GM18868 (cell line): ENCODE results near the gene LPCAT3.
A peak's percentile ranks its signal among the peaks of the same experiment; 100 is the strongest.
"Not testable (repeated sequence)": the region's sequence is repeated elsewhere in the genome, so short reads cannot be mapped to it uniquely, and the experiment has no call there.

Experiments
- ATAC-seq: cut with Tn5 transposase; IDR thresholded peaks from one replicate; pipeline ENCODE4 v1.9.1; 2021; ENCODE audit warnings: mild to moderate bottlenecking, moderate library complexity; ENCODE audit not compliant: unreplicated experiment

LPCAT3 gene

DNA sequence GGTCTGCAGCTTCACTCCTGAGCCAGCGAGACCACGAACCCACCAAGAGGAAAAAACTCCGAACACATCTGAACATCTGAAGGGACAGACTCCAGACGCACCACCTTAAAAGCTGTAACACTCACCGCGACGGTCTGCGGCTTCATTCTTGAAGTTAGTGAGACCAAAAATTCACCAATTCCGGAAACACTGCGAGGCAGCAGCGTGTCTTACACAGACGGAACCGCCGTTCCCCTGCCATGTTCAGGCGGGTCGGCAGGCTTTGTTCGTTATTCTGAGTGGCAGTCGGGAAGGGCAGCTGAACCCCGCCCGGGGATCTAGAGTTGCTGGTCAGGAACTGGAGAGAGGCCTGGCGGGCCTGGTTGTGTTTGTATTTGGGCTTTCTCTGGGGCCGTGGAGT is 20.3 kb upstream of the LPCAT3 start:
- ATAC-seq = no peak

- ATAC-seq = not testable (repeated sequence)
Measured at GRCh38 chr12:7037411-7037810, 19.1 kb upstream of the LPCAT3 start.

- ATAC-seq = no peak
Measured at GRCh38 chr12:7035463-7035862, 17.2 kb upstream of the LPCAT3 start.

DNA sequence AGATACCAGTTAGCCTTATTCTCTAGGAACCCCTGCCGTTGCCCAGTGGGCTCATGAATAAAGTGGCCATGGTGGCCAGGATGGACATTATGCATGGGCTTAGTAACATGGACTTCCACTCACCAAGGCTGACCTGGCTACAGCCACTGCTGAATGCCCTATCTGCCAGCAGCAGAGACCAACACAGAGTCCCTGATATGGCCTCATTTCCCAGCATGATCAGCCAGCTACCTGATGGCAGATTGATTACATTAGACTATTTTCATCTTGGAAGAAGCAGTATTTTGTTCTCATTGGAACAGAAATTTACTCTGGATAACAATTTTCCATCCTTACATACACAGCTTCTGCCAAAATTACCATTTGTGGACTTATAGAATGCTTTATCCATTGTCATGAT is 16.2 kb upstream of the LPCAT3 start:
- no peak for ATAC-seq

DNA sequence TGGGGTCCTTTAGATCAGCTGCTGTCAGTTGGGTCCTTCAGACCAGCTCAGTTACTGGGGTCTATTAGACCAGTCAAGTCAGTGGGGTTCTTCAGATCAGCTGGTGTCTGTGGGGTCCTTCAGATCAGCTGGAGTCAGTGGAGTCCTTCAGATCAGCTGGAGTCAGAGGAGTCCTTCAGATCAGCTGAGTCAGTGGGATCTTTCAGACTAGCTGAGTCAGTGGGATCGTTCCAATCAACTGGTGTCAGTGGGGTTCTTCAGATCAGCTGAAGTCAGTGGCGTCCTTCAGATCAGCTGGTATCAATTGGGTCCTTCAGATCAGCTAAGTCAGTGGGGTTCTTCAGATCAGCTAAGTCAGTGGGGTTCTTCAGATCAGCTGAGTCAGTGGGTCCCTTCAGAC is 14.7 kb upstream of the LPCAT3 start:
- ATAC-seq = no peak

- no peak for ATAC-seq
Measured at GRCh38 chr12:7031306-7031705, 13.0 kb upstream of the LPCAT3 start.

GRCh38 chr12:7026854-7027253 is 8.6 kb upstream of the LPCAT3 start:
- no peak for ATAC-seq

DNA sequence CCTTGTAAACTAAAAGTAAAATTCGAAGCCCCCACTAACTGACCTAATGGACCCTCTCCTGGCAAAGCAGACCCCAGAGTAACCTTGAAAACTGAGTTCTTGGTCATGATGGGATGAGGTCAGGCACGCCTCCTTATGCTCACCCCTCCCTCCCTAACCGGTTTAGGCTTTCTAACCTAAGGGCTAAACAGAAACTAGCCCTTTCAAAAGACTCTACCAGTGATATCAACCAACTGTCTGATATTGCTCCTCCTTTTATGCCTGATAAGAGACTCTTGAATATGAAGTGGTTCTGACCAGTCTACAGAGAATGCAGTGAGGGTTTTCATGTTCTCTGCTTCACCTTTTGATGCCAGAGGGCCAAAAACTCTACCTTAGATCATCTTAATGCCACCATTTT is 4.8 kb upstream of the LPCAT3 start:
- ATAC-seq = no peak

DNA sequence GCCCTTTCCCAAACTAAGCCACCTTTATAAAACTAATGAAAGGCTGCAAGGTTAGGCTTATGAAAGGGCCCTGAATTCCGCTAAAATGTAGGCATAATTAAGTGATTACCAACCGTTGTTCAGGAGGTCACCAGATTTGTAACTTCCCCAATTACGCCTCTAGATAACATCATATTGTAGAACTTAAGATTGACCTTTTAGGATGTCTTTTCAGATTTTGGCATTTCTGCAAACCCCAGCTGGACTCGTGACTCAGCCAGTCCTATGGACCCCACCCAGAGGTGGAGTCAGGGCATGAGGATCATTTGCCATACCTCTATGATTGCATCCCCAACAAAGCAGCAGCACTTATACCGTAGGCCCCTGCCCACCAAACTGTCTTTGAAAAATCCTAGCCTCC is 3.7 kb upstream of the LPCAT3 start:
- no peak for ATAC-seq

GRCh38 chr12:7019043-7019569 is 830 bp upstream of the LPCAT3 start:
- ATAC-seq = no peak

DNA sequence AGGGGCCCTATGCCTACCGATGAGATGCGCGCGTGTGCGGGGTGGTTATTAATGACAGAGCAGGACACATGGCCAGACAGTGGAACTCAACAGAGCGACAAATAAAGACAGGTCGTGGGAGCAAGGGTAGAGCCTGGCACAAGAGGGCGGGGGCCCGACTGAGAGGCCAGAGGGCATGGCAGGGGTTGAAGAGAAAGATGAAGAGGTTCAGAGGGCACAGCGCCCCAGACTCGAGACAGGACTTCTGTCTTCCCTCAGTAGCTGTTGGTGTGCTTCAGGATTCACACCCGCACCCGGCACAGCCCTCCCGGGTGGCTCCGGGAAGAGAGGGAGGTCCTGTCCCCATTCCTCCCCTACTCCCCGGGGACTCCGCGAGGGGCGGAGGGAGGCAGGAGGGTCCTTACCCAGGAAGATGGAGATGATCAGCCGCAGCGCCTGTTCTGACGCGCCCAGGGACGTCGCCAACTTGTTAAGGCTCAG is 366 bp downstream of the LPCAT3 start:
- ATAC-seq = peak; percentile 14

DNA sequence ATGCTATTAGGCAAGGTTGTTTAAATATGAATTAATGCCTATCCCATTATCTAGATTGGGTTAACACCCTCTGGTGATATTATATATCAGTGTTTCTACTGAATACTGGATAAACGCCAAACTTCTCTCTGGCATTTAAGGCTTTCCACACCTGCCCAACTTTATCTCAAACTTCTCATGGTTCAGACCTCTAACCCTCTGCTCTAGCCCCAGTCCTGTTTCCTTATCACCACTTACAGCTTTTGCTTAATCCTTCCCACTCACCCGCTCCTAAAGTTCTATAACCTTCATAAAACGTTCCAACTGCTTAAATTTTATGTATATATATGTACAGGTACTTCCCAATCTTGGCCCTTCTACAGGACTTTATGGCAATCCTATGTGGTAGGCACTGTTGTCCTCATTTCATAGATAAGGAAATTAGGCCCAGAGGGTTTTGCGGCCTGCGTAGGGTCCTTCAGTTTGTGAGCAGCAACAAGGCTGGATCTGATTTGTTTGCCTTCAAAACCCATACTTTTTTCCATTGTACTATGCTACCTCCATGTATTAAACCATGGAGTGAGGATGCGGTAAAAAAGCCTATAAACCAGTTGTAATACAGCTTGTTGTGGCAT is 1.2 kb downstream of the LPCAT3 start:
- ATAC-seq = no peak

DNA sequence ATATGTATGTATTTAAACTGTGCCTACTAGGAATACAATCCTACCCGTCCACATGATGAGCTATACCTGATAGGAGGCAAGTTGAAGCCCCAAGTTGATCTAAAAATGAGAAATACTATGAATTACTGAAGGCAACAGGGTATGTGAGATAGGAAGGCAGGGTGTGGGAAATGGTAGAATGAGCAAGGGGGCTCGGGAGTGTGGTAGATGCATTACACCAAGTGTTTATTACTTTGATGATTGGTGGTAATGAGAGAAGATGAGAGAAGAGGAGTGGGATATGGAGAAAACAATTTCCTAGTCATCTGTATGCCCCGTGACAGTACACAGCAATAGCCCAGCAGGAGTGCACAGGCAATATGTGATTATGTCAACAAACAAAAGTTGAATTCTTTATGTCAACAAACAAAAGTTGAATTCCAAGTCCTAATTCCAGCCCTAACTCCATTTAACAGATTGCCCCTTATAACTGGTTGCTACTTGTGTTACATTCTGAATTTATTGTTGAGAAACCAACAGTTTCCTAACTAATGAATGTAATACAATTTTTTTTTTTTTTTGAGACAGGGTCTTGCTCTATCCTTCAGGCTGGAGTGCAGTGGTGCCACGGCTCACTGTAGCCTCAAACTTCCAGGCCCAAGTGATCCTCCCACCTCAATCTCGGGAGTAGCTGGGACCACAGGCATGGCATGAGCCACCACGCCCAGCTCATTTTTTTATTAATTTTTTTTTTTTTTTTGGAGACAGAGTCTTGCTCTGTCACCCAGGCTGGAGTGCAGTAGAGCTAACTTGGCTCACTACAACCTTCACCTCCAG is 2.5 kb downstream of the LPCAT3 start:
- ATAC-seq = no peak

GRCh38 chr12:7013101-7013500 is 5.2 kb downstream of the LPCAT3 start:
- no peak for ATAC-seq

GRCh38 chr12:7012024-7012607 is 6.2 kb downstream of the LPCAT3 start:
- ATAC-seq = no peak

DNA sequence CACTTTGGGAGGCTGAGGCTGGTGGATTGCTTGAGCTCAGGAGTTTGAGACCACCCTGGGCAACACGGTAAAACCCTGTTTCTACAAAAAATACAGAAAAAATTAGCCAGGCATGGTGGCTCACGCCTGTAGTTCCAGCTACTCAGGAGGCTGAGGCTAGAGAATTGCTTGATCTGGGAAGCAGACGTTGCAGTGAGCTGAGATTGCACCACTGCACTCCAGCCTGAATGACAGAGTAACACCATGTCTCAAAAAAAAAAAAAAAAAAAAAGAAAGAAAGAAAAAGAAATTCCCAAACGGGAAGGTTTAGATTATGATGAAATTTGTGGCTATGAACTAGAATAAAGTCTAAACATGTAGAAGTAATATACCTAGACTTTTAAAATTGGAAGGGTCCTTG is 6.9 kb downstream of the LPCAT3 start:
- ATAC-seq = not testable (repeated sequence)

- no peak for ATAC-seq
Measured at GRCh38 chr12:7009512-7009911, 8.8 kb downstream of the LPCAT3 start.

- no peak for ATAC-seq
Measured at GRCh38 chr12:7008864-7009263, 9.4 kb downstream of the LPCAT3 start.

DNA sequence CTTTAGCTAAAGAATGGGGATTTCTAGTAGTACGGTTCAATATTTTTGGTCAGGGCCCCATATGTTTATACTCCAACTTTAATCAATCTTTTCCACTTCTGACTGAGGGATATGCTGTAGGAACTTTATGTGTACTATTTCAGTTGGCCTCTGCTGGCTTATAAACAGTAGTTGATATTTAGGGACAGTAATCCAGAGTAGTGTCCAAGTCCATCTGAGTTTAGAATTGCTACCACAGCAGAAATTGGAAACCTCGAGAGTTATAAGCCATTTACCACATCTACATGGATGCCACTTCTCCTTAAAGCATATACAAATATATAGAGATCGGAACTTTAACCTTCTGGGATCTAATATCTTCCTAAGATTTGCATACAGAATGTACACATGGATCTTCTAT is 11.6 kb downstream of the LPCAT3 start:
- ATAC-seq = no peak

DNA sequence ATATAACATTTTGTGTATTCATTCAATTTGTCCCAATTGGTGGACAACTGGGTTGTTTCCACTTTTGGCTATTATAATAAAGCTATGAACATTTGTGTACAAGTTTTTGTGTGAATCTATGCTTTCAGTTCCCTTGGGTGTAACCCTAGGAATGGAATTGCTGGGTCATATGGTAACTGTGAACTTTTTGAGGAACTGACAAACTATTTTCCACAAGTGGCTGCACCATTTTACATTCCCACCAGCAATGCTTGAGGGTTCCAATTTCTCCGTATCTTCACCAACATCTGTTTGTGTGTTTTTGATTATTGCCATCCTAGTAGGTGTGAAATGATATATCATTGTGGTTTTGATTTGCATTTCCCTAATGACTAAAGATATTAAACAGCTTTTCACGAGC is 13.0 kb downstream of the LPCAT3 start:
- ATAC-seq = no peak

GRCh38 chr12:7004840-7005239 is 13.4 kb downstream of the LPCAT3 start:
- no peak for ATAC-seq

DNA sequence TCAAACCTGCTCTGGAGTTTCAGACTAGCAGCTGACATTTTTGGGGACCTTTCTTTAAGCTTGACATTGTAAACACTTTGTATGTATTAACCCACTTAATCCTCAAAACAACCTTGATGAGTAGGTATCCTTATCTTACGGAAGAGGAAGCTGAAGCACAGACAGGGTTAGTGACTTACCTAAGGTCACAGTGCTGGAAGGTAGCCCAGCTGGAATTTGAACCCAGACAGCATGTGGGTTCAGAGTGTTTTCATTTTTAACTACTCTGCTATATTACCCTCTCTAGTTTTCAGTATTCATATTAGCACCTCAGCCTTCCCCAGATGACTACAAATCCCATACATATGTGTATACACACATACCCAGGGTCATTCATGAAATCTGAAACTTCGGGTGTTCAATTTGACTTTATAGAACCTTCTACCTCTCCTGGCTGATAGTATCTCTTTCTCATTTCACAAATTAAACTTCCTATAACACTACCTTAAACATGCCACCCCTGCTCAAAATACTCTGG is 13.9 kb downstream of the LPCAT3 start:
- no peak for ATAC-seq
